Effector memory CD8-positive, alpha-beta T cell (primary cell): ENCODE results near the gene CGB8.

Source experiments
- ATAC-seq: fragments of 150-1000 bp; cut with Tn5 transposase; replicated peaks from 2 replicates; pipeline ENCODE4 v1.10.0; 2021; ENCODE audit warnings: mild to moderate bottlenecking, moderate library complexity
- DNase-seq, 3 experiments: peaks; one replicate each; pipeline ENCODE4 v3.0.0; 2021
- H3K27ac Mint-ChIP-seq, 2 donors: one replicate each; pipeline ENCODE4 v1.8.0; 2022; ENCODE audit warnings: mild to moderate bottlenecking in 2 of 2, mixed read lengths in 2 of 2, moderate library complexity in 2 of 2
- H3K27me3 Mint-ChIP-seq, 2 donors: one replicate each; pipeline ENCODE4 v1.8.0; 2022; ENCODE audit warnings: mixed read lengths in 2 of 2
- H3K36me3 Mint-ChIP-seq: one replicate; pipeline ENCODE4 v1.8.0; 2022; ENCODE audit warnings: mild to moderate bottlenecking, moderate library complexity, mixed read lengths; ENCODE audit not compliant: insufficient read depth
- H3K4me1 Mint-ChIP-seq, 2 donors: one replicate each; pipeline ENCODE4 v1.8.0; 2022; ENCODE audit warnings: low read depth in 2 of 2, mixed read lengths in 2 of 2
- H3K4me3 Mint-ChIP-seq, 2 donors: one replicate each; pipeline ENCODE4 v1.8.0; 2022; ENCODE audit warnings: mild to moderate bottlenecking in 2 of 2, mixed read lengths in 2 of 2, moderate library complexity in 2 of 2
- H3K9me3 Mint-ChIP-seq, 2 donors: one replicate each; pipeline ENCODE4 v1.8.0; 2022; ENCODE audit warnings: mixed read lengths in 2 of 2

CGB8 gene

GRCh38 chr19:48999481-49000325 lies 49.2 kb downstream of the CGB8 start:
- H3K4me3 Mint-ChIP-seq, result no peak overlapping the region
- H3K9me3 Mint-ChIP-seq, result no peaks in the 10 kb centered on the region
- peak; percentile 91 for ATAC-seq
- peaks cover 25% of the 10 kb centered on the region for H3K36me3 Mint-ChIP-seq
- H3K27me3 Mint-ChIP-seq, result no peaks in the 10 kb centered on the region
- peak; percentile 56 to 59 (median 59) for DNase-seq
- H3K4me1 Mint-ChIP-seq, result peaks cover 14 to 17% of the 10 kb centered on the region in 2 donors
- H3K27ac Mint-ChIP-seq, result no peak overlapping the region

- Mint-ChIP-seq H3K27me3 (no peaks in the 10 kb centered on the region), H3K4me3 (no peak overlapping the region), H3K27ac (peak overlapping the region in 1 of 2 donors; percentile 49), H3K36me3 (peaks cover 20% of the 10 kb centered on the region), H3K4me1 (peaks cover 23 to 26% of the 10 kb centered on the region in 2 donors), H3K9me3 (no peaks in the 10 kb centered on the region)
- ATAC-seq, result no peak
- DNase-seq, result peak; percentile 29 to 54 (median 40)
These were observed 50.9 kb downstream of the CGB8 start for GRCh38 chr19:48997972-48998371.
